Vagina (tissue), 2 donors: ENCODE results near the gene KCNMB2. TPM values are rescaled to one million over a fixed set of nuclear protein-coding genes. Genes with fewer than 3 reads are reported as not detected.

Source experiments
- DNase-seq, 2 donors: peaks; one replicate each; pipeline ENCODE4 v3.0.0-alpha.2; 2017; ENCODE audit errors: extremely low spot score in 2 of 2
- H3K27ac ChIP-seq: fragments of 200-600 bp; sonication (generic); one replicate; pipeline ENCODE4 v1.5.1; 2019
- H3K27me3 ChIP-seq: fragments of 200-600 bp; sonication (generic); one replicate; pipeline ENCODE4 v1.5.1; 2019
- H3K36me3 ChIP-seq, 2 donors: fragments of 200-600 bp; sonication (generic); one replicate each; pipeline ENCODE4 v1.5.1; 2017 to 2019
- H3K4me1 ChIP-seq: fragments of 200-600 bp; sonication (generic); one replicate; pipeline ENCODE4 v1.5.1; 2019
- H3K4me3 ChIP-seq, 2 donors: fragments of 200-600 bp; sonication (generic); 1 replicate in 1 of 2; 2 replicates in 1 of 2; pipeline ENCODE4 v1.5.1; 2016 to 2019
- H3K9me3 ChIP-seq: fragments of 200-600 bp; sonication (generic); one replicate; pipeline ENCODE4 v1.5.1; 2019
- POLR2A ChIP-seq, 2 donors: fragments of 450-650 bp; IDR thresholded peaks; one replicate each; pipeline ENCODE4 v1.6.1; 2017; ENCODE audit warnings: antibody characterized with exemption in 2 of 2, mild to moderate bottlenecking in 2 of 2, moderate library complexity in 2 of 2
- POLR2AphosphoS5 ChIP-seq, 2 donors: sonication (generic); formaldehyde crosslinking; IDR thresholded peaks; one replicate each; pipeline ENCODE4 v1.9.0; 2017; ENCODE audit warnings: antibody characterized with exemption in 2 of 2, mild to moderate bottlenecking in 2 of 2, low read depth in 1 of 2; ENCODE audit not compliant: insufficient read depth in 1 of 2
- intact Hi-C: fragments of 100-400 bp; cut with DNase I; formaldehyde crosslinking; loops from one replicate; pipeline ENCODE4 v1.15.1; 2023
- total RNA-seq: library from RNA; depleted of rRNA; stranded (reverse); fragments of >200 nt; gene quantifications from one replicate; pipeline ENCODE4 v1.2.3, GENCODE V29; 2016
- TF ChIP-seq, protein P1 (sequence below), 3 experiments: fragments of 450-650 bp in 2 of 3; fragments of 200-600 bp in 1 of 3; sonication (generic) in 1 of 3; IDR thresholded peaks; one replicate each; pipeline ENCODE4 v1.5.1; 2017 to 2019; ENCODE audit warnings: antibody characterized with exemption in 3 of 3, mild to moderate bottlenecking in 2 of 3, moderate library complexity in 2 of 3

The KCNMB2 gene
- total RNA-seq, 1 donor from 2014 or later, result 1.5 TPM

DNA sequence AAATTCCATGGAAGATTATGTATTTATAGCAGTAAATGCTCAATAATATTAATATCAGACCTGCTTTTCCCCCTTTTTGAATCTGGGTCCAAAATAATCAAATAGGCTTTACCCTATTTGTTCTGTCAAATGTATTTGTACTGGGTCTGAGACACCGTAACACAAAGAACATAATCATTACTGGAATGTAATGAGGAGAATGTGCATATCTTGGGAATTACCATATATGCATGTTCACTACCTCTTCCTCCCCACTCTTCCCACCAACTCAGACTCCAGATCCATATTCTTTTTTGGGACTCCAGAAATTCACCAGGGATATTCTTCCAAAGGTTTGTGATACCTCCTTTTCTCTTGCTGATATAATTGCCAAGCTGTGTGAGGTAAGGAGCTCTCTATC, 237.1 kb downstream of the KCNMB2 start:
- intact Hi-C loops, result no loop called here
- H3K27ac ChIP-seq, result no peak overlapping the region
- no peak overlapping the region for H3K4me3 ChIP-seq
- no peaks in the 10 kb centered on the region for H3K4me1 ChIP-seq
- H3K27me3 ChIP-seq, result no peaks in the 10 kb centered on the region
- H3K36me3 ChIP-seq, result no peaks in the 10 kb centered on the region
- no peaks in the 10 kb centered on the region for H3K9me3 ChIP-seq
- TF ChIP-seq POLR2A (IDR thresholded peaks at IDR 0.05), result no peak
- TF ChIP-seq, protein P1, sequence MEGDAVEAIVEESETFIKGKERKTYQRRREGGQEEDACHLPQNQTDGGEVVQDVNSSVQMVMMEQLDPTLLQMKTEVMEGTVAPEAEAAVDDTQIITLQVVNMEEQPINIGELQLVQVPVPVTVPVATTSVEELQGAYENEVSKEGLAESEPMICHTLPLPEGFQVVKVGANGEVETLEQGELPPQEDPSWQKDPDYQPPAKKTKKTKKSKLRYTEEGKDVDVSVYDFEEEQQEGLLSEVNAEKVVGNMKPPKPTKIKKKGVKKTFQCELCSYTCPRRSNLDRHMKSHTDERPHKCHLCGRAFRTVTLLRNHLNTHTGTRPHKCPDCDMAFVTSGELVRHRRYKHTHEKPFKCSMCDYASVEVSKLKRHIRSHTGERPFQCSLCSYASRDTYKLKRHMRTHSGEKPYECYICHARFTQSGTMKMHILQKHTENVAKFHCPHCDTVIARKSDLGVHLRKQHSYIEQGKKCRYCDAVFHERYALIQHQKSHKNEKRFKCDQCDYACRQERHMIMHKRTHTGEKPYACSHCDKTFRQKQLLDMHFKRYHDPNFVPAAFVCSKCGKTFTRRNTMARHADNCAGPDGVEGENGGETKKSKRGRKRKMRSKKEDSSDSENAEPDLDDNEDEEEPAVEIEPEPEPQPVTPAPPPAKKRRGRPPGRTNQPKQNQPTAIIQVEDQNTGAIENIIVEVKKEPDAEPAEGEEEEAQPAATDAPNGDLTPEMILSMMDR (IDR thresholded peaks at IDR 0.05), result no peak
- no peak for DNase-seq

DNA sequence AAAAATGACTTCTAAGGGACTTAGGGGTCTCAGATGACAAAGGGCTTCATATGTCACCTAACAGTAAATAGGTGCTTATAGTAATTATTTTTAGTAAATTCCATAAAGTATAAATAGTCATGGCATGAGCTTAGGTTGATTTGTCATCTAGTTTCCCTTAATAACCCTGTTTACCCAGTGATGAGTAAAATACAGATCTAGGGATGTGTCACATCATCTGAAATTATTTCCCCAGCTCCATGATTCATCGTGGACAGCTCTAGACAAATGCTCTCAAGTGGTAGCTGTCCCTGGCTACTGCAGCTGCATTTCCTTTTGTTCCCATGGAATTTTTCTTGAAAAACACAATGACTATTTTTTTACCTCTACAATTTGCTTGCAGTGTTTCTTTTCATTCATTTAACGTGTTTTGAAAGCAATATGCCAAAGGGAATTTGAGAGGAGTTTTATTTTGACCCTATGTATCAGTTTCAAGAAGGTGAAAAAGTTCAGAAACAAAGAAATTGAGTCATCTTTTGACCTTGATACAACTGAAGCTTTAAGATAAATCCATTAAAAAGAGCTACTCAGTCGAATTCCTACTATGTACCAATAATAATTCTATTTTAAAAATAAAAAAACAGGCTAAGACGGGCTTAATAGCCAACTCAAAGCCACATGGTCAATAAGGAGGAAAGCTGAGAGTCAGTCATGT, 241.6 kb downstream of the KCNMB2 start:
- TF ChIP-seq, protein P1 (IDR thresholded peaks at IDR 0.05), result no peak
- no peak for TF ChIP-seq POLR2A (IDR thresholded peaks at IDR 0.05)
- TF ChIP-seq POLR2AphosphoS5 (IDR thresholded peaks at IDR 0.05; ENCODE audit: insufficient read depth in 1 of 2, low read depth in 1 of 2), result no peak
- Histone ChIP-seq H3K36me3 (no peaks in the 10 kb centered on the region), H3K27me3 (no peaks in the 10 kb centered on the region), H3K27ac (no peak overlapping the region), H3K4me1 (no peaks in the 10 kb centered on the region), H3K9me3 (no peaks in the 10 kb centered on the region), H3K4me3 (no peak overlapping the region)
- intact Hi-C loops, result no loop called here
- no peak for DNase-seq

DNA sequence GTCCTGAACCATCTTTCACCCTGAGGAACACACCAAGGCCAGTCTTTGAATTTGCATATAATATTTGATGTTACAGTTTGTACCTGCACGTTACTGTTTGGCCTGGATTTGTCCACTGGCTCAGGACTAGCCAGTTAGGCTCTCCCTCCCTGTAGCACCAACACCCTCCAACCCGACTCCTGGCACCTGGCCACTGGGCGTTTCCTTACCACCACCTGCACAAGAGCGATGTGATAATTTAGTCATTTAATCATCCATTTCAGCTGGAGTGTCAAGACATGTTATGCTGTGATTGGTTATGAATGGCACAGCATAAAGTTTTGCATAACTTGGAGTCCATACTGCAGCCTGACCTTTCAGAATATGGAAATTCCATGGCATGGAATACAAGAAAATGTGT, 242.4 kb downstream of the KCNMB2 start:
- Histone ChIP-seq H3K27me3 (no peaks in the 10 kb centered on the region), H3K4me3 (no peak overlapping the region), H3K27ac (no peak overlapping the region), H3K4me1 (no peaks in the 10 kb centered on the region), H3K9me3 (no peaks in the 10 kb centered on the region), H3K36me3 (no peaks in the 10 kb centered on the region)
- DNase-seq, result no peak
- TF ChIP-seq, protein P1 (IDR thresholded peaks at IDR 0.05), result no peak
- no peak for TF ChIP-seq POLR2AphosphoS5 (IDR thresholded peaks at IDR 0.05; ENCODE audit: insufficient read depth in 1 of 2, low read depth in 1 of 2)
- TF ChIP-seq POLR2A (IDR thresholded peaks at IDR 0.05), result no peak
- intact Hi-C loops, result no loop called here

DNA sequence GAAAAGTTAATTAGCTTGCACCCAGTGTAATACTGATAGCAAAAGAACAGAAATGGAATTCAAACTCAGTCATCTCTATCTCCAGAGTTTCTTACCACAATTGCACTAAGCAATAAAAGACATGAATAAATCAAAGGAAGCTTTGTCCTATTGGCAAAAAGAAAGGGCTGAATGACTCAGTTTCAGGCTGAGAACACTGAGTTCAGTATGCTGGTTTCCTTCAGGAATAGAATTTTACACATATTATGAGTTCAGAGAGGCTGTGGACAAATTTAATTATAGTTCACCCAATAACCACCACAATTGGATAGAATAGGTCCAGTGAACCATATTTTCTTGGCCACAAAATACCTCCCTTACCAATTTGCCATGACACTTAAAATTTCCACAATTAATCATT, 249.7 kb downstream of the KCNMB2 start:
- Histone ChIP-seq H3K9me3 (no peaks in the 10 kb centered on the region), H3K4me3 (no peak overlapping the region), H3K27me3 (no peaks in the 10 kb centered on the region), H3K36me3 (no peaks in the 10 kb centered on the region), H3K27ac (no peak overlapping the region), H3K4me1 (no peaks in the 10 kb centered on the region)
- TF ChIP-seq POLR2AphosphoS5 (IDR thresholded peaks at IDR 0.05; ENCODE audit: insufficient read depth in 1 of 2, low read depth in 1 of 2) (no peak), POLR2A (IDR thresholded peaks at IDR 0.05) (no peak)
- TF ChIP-seq, protein P1 (IDR thresholded peaks at IDR 0.05), result no peak
- DNase-seq, result no peak
- intact Hi-C loops, result no loop called here

DNA sequence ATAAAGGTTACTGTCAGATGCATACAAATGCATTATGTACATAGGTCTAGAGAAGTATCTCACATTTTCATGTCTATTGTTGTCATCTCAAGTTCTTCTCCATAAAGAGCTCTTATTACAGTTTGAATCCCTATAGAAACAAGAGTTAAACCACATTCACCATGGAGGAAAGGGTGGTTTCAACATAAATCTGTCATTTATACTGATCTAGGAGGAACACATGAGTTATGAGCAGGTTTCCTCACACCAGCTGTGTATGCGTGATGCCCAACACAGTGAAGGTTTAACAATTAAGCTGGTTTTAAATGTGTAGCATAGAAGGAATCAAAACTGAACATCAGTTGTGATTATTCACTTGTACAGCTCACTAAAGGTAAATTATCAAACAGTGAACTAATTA, 251.7 kb downstream of the KCNMB2 start:
- TF ChIP-seq POLR2A (IDR thresholded peaks at IDR 0.05) (no peak), POLR2AphosphoS5 (IDR thresholded peaks at IDR 0.05; ENCODE audit: insufficient read depth in 1 of 2, low read depth in 1 of 2) (no peak)
- TF ChIP-seq, protein P1 (IDR thresholded peaks at IDR 0.05), result no peak

More for the DNA sequence above, 251.7 kb downstream of the KCNMB2 start:
- intact Hi-C loops, result no loop called here
- no peak for DNase-seq
- Histone ChIP-seq H3K4me1 (no peaks in the 10 kb centered on the region), H3K4me3 (no peak overlapping the region), H3K27ac (no peak overlapping the region), H3K27me3 (no peaks in the 10 kb centered on the region), H3K36me3 (no peaks in the 10 kb centered on the region), H3K9me3 (no peaks in the 10 kb centered on the region)
